ENCODE results near the gene RASEF.

Gene RASEF

GRCh38 chr9:83013867-83014605 is 48.9 kb downstream of the RASEF start:
- DNase-seq (ENCODE audit: low read depth in 1 of 2, low spot score in 1 of 2), result no peak

DNA sequence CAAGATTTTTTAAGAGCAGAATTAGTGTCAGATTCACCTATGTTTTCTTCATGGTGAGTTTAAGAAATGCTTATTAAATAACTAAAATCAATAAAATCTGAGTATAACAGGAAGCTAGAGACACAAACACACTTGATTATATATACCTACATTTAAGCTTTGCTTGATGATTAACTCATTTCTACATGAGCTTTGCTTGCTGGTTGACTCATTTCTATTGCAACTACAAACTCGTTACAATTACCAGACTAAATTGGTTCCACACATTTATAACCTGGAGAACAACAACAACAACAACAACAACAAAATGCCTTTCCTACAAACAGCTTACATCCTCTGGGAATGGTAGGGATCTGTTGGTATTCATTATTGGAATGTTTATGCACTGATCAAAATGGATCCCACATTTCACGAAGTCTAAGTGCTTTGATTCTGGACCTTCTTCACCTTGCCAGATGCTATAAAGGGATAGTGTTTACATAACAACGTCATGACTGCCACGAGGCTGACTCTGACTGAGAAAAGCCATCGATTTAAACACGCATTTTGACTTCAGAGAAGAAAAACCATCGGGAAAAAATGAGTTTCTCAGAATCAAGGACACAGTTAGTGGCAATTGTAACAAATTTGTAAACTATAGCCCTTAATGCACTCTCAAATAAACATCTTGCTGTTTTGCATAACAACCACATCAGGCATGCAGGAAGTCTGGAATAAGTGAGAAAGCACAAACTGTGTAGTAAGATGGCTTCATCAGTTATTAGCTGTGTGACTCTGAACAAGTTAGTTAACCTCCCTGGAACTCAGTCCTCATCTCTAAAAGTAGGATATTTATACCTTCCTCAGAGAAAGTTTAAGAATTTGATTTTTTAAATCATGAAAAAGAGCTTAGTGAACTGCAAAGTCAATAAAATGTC is 49.8 kb downstream of the RASEF start:
- DNase-seq (ENCODE audit: low read depth in 1 of 2, low spot score in 1 of 2), result no peak

DNA sequence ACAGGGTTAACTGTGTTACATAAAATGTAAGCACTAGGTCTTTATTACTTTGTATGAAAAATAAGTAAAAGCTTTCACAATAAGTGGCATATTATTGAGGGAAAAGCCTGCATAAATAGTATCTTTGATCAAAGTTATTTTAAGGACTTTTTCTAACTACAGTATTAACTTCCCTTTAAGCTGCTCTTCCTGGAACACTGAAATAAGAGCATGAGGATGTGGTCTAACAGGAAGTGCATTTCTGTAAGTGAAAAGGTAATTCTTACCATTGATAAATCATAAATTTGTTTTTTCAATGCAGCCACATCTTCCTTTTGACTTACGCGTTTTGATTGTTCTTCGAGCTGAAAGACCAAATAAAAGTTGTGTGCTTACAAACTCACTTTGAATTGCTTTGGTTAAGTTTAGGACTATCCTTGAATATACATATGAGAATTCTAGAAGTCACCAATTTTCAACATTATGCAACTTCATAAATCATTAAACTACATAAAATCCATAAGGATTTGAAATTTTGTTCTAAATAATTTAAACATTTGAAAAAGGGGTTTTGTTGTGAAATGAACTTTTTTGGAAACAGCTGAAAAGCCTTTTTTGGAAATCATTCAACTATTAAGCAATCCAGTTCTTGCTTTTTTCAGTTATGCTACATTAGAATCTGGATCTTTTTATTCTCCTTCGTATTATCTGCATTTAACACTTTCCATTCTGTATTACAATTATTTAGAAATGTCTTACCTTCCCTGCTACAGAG is 50.6 kb downstream of the RASEF start:
- DNase-seq (ENCODE audit: low read depth in 1 of 2, low spot score in 1 of 2), result no peak

GRCh38 chr9:83011611-83012010 is 51.3 kb downstream of the RASEF start:
- DNase-seq (ENCODE audit: low read depth in 1 of 2, low spot score in 1 of 2), result no peak

- DNase-seq (ENCODE audit: low read depth in 1 of 2, low spot score in 1 of 2), result no peak
Observed at GRCh38 chr9:83007521-83008300, 55.2 kb downstream of the RASEF start.

DNA sequence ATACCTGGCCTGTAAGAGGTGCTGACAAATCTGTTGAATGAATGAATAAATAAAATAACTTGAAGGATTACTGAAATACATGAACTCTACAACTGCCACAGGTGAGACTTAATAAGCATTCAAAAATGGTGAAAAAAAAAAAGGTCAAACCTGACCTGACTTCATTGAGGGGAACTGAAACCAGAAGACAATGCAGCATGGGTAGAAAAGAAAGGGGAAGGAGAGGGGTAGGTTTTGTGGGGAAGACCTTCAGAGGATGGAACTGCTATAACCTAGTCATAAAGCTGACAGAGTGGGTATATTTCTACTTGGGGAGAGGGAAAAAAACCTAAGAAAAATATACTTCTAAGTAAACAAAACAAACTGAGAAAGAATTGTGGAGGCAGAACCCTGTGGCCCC is 56.6 kb downstream of the RASEF start:
- no peak for DNase-seq (ENCODE audit: low read depth in 1 of 2, low spot score in 1 of 2)

DNA sequence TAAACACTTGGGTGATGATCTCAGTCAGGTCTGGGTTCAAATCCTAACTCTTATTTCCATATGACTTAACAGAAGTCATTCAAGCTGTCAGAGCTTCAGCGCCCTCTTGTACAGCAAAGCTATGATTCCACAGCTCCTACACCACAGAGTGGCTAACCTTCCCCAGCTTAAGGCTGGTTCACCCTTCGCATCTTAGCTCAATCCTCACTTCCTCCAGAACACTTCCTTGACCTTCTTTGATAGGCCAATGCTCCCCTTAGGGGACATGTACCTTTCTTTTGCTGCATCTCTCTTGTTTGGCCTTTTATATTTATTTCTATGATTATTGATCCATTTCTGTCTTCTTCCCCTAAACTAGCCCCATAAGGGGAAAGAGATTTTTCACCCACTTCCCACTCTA is 57.0 kb downstream of the RASEF start:
- no peak for DNase-seq (ENCODE audit: low read depth in 1 of 2, low spot score in 1 of 2)

DNA sequence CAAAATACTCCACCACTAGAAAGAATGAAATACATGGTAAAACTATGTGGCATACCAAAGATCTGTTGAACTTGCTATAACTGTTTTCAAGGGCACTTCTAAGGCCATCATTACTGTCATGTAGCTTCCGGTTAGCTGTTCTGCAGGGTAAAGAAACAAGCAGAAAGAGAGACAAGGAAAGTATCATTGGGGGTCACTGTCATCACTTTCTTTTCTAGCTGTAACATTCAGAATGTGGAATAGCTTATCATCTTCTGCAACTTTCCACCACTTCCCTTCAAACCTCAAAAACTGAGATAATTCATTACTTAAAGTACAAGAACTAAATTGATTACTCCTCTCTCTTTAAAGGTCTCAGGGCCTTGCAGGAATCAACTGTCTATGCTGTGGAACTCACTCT is 57.6 kb downstream of the RASEF start:
- DNase-seq (ENCODE audit: low read depth in 1 of 2, low spot score in 1 of 2), result no peak

- DNase-seq (ENCODE audit: low read depth in 1 of 2, low spot score in 1 of 2), result no peak
Observed at GRCh38 chr9:83002329-83002728, 60.6 kb downstream of the RASEF start.

DNA sequence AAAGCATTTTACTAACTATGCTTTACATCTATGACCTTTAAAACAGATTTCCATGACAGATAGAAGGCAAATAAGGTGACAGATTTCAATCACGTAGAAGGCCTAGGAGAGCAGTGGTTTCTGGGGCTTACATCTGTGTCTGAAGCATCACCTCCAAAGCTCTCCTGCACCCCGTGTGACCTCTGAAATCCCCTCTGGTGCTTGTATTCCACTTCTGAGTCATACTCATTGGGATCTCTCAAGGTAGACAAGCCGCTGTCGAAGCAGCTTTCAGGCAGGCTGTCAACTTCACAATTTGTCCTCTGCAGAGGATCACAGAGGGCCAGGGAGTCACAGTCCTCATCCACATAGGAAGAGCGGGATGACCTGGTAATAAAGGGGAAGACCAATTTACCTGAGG is 62.2 kb downstream of the RASEF start:
- no peak for DNase-seq (ENCODE audit: low read depth in 1 of 2, low spot score in 1 of 2)

- DNase-seq (ENCODE audit: low read depth in 1 of 2, low spot score in 1 of 2), result no peak
Observed at GRCh38 chr9:82998409-82998808, 64.5 kb downstream of the RASEF start.

GRCh38 chr9:82997476-82998140 is 65.3 kb downstream of the RASEF start:
- DNase-seq (ENCODE audit: low read depth in 1 of 2, low spot score in 1 of 2), result no peak

DNA sequence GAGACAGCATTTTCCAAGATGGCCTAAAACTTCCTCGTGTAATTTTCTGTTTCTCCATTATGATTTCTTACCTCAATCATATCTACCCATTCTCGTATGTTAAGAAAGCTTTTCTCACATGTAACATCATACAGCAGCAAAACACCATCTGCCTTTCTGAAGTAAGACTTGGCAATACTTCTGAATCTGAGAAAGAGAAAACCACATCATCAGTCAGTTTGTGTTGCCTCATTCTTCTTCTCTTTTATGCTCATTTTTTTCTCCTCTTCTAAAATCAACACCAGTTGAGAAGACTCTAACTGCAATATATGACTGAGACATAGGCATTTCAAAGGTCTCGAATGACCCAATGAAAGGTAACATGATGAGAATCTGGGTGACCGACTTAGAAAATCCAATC is 66.0 kb downstream of the RASEF start:
- DNase-seq (ENCODE audit: low read depth in 1 of 2, low spot score in 1 of 2), result no peak

GRCh38 chr9:82993856-82994605 is 68.9 kb downstream of the RASEF start:
- DNase-seq (ENCODE audit: low read depth in 1 of 2, low spot score in 1 of 2), result no peak

GRCh38 chr9:82991671-82992070 is 71.3 kb downstream of the RASEF start:
- no peak for DNase-seq (ENCODE audit: low read depth in 1 of 2, low spot score in 1 of 2)

GRCh38 chr9:82989929-82990328 is 73.0 kb downstream of the RASEF start:
- no peak for DNase-seq (ENCODE audit: low read depth in 1 of 2, low spot score in 1 of 2)

DNA sequence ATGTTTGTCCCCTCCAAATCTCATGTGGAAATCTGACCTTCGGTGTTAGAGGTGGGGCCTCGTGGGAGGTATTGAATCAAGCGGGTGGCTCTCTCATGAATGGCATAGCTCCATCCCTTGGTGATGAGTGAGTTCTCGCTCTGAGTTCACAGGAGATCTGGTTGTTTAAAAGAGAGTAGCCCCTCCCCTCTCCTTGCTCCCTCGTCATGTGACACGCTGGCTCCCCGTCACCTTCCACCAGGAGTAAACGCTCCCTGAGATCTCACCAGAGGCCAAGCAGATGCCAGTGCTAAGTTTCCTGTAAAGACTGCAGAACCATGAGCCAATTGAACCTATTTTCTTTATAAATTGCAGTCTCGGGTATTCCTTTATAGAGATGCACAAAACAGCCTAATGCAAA is 74.5 kb downstream of the RASEF start:
- DNase-seq (ENCODE audit: low read depth in 1 of 2, low spot score in 1 of 2), result no peak

GRCh38 chr9:82987370-82988189 is 75.4 kb downstream of the RASEF start:
- no peak for DNase-seq (ENCODE audit: low read depth in 1 of 2, low spot score in 1 of 2)

- DNase-seq (ENCODE audit: low read depth in 1 of 2, low spot score in 1 of 2), result no peak
Observed at GRCh38 chr9:82981552-82981951, 81.4 kb downstream of the RASEF start.
